Panc1 (cell line): ENCODE results near the gene TAL1.

Experiments
- POLR2AphosphoS5 ChIP-seq: IDR thresholded peaks from 2 replicates; pipeline ENCODE4 v1.6.1; 2012; ENCODE audit warnings: mild to moderate bottlenecking, low read depth, low read length, moderate library complexity
- SIN3A ChIP-seq: IDR thresholded peaks from 2 replicates; pipeline ENCODE4 v1.6.1; 2012; ENCODE audit warnings: low read depth, mild to moderate bottlenecking, low read length, moderate library complexity, borderline replicate concordance; ENCODE audit not compliant: insufficient read depth
- TF ChIP-seq, protein P1 (sequence below): fragments of 450-650 bp; IDR thresholded peaks from 2 replicates; pipeline ENCODE4 v1.5.1; 2017; ENCODE audit warnings: mild to moderate bottlenecking

DNA sequence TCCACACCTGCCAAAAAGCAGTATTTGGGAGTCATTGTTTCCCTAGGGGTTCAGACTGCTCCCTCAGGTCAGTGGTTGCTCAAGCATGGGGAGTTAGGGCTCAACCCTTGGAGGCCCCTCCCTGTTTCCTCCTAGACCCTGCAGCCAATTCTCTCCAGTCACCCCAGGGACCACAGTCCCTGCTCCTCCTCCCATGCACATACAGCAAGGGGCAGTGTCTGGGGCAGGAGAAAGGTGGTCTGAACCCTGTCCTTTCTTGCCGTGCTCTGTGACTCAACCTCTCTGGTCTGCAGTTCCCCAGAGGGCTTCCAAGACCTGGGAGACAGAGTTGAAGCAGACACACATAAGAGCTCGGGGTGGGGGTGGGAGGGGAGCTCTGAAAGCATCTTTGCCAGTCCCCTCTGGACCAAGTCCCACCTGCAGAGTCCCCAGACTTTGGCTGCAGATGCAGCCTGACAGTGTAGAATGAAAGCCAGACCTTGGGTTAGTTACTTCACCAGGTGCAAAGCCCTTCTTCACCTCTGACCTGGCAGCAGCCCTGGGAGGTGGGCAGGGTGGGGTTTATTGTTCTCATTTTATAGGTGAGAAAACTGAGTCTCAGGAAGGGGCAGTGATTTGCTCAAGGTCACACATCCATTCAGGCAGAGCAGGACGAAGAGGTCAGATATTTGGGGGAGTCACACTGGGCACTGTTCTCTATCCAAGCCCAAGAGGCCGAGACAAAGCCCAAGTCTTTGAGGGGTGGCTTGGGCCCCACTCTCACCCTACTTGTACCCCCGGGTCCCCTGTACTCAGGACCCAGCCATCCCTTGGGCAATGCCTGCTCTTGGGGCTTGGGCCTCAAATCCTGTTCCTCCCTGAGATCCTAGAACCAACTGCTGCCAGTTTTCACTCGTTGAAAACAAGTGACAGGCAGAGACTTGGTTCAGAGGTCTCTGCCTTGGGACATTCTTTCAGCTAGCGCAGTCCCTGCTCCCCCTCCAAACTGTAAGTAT lies 42.9 kb downstream of the TAL1 start:
- TF ChIP-seq, protein P1, sequence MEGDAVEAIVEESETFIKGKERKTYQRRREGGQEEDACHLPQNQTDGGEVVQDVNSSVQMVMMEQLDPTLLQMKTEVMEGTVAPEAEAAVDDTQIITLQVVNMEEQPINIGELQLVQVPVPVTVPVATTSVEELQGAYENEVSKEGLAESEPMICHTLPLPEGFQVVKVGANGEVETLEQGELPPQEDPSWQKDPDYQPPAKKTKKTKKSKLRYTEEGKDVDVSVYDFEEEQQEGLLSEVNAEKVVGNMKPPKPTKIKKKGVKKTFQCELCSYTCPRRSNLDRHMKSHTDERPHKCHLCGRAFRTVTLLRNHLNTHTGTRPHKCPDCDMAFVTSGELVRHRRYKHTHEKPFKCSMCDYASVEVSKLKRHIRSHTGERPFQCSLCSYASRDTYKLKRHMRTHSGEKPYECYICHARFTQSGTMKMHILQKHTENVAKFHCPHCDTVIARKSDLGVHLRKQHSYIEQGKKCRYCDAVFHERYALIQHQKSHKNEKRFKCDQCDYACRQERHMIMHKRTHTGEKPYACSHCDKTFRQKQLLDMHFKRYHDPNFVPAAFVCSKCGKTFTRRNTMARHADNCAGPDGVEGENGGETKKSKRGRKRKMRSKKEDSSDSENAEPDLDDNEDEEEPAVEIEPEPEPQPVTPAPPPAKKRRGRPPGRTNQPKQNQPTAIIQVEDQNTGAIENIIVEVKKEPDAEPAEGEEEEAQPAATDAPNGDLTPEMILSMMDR: no peak
- no peak for TF ChIP-seq SIN3A
- TF ChIP-seq POLR2AphosphoS5: no peak
